Esophagus muscularis mucosa (tissue), 4 donors: ENCODE measurements around the gene EMD. TPM values are rescaled to one million over a fixed set of nuclear protein-coding genes. Genes with fewer than 3 reads are reported as not detected.
A peak's percentile ranks its signal among the peaks of the same experiment; 100 is the strongest.
"Not testable (repeated sequence)": the region's sequence is repeated elsewhere in the genome, so short reads cannot be mapped to it uniquely, and the experiment has no call there.

Source experiments
- DNase-seq: peaks from one replicate; pipeline ENCODE4 v3.0.0-alpha.2; 2017; ENCODE audit errors: extremely low spot score
- H3K27ac ChIP-seq, 4 donors: fragments of 200-600 bp; sonication (generic); replicated peaks in 1 of 4; 1 replicate in 3 of 4; 2 replicates in 1 of 4; pipeline ENCODE4 v1.5.1; 2016 to 2019; ENCODE audit warnings: mild to moderate bottlenecking in 1 of 4
- H3K27me3 ChIP-seq, 4 donors: fragments of 200-600 bp; sonication (generic); one replicate each; pipeline versions ENCODE4 v1.5.1 to v1.6.0; 2016 to 2019
- H3K36me3 ChIP-seq, 4 donors: fragments of 200-600 bp; sonication (generic); one replicate each; pipeline ENCODE4 v1.5.1; 2016 to 2019
- H3K4me1 ChIP-seq, 4 donors: fragments of 200-600 bp; sonication (generic); one replicate each; pipeline ENCODE4 v1.5.1; 2016 to 2019
- H3K4me3 ChIP-seq, 4 donors: fragments of 200-600 bp; sonication (generic); 1 replicate in 2 of 4; 2 replicates in 2 of 4; pipeline ENCODE4 v1.5.1; 2016 to 2019; ENCODE audit warnings: mild to moderate bottlenecking in 4 of 4, moderate library complexity in 1 of 4
- H3K9me3 ChIP-seq, 4 donors: fragments of 200-600 bp; sonication (generic); 1 replicate in 3 of 4; 2 replicates in 1 of 4; pipeline ENCODE4 v1.5.1; 2016 to 2019
- EP300 ChIP-seq: sonication (generic); formaldehyde crosslinking; IDR thresholded peaks from one replicate; pipeline ENCODE4 v1.6.1; 2017; ENCODE audit warnings: antibody characterized with exemption
- POLR2A ChIP-seq: fragments of 450-650 bp; IDR thresholded peaks from one replicate; pipeline ENCODE4 v1.6.1; 2017; ENCODE audit warnings: antibody characterized with exemption, moderate library complexity, mild to moderate bottlenecking, low read depth
- POLR2AphosphoS5 ChIP-seq, 2 donors: sonication (generic); formaldehyde crosslinking; IDR thresholded peaks; one replicate each; pipeline ENCODE4 v1.6.1; 2017; ENCODE audit warnings: antibody characterized with exemption in 2 of 2
- WGBS: methylation state at CpG from one replicate; pipeline ENCODE4 v1.1.5; 2018; 5-methylcytosine and 5-hydroxymethylcytosine counted together
- intact Hi-C: fragments of 100-400 bp; cut with DNase I; formaldehyde crosslinking; loops from one replicate; pipeline ENCODE4 v1.15.1; 2023
- total RNA-seq, 4 donors: library from RNA; depleted of rRNA; stranded (reverse); fragments of >200 nt; gene quantifications; one replicate each; pipeline versions ENCODE4 v1.1.0 to v1.2.1, GENCODE V29; 2016
- TF ChIP-seq, protein P1 (sequence below), 3 experiments: fragments of 200-600 bp in 2 of 3; fragments of 450-650 bp in 1 of 3; sonication (generic) in 2 of 3; IDR thresholded peaks; one replicate each; pipeline ENCODE4 v1.5.1; 2017 to 2019; ENCODE audit warnings: antibody characterized with exemption in 3 of 3, mild to moderate bottlenecking in 2 of 3, moderate library complexity in 1 of 3

Gene EMD
- total RNA-seq, 4 donors from 2014 or later: 37.0 to 64.7 (median 57.7) TPM

DNA sequence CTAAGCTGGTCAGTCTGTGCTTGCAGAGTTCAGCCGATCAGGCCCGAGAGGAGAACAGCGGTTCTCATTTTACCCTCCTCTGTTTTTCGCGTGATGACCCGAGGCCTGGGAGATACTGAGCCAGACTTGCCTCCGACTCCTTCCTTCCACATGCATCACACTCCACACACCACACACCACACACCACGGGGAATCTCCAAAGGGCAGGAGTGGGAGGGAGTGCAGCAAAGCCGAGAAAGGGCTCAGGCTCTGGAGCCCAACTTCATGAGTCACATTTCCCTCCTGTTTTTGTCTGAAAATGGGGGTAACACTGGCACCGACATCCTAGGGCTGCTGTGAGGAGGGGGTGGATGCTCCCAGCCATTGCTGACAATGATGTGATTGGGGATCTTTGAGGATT is 44.6 kb upstream of the EMD start:
- no peak for DNase-seq
- WGBS: 72% methylated on average over 10 of the region's 10 CpGs
- intact Hi-C loops: no loop called here

DNA sequence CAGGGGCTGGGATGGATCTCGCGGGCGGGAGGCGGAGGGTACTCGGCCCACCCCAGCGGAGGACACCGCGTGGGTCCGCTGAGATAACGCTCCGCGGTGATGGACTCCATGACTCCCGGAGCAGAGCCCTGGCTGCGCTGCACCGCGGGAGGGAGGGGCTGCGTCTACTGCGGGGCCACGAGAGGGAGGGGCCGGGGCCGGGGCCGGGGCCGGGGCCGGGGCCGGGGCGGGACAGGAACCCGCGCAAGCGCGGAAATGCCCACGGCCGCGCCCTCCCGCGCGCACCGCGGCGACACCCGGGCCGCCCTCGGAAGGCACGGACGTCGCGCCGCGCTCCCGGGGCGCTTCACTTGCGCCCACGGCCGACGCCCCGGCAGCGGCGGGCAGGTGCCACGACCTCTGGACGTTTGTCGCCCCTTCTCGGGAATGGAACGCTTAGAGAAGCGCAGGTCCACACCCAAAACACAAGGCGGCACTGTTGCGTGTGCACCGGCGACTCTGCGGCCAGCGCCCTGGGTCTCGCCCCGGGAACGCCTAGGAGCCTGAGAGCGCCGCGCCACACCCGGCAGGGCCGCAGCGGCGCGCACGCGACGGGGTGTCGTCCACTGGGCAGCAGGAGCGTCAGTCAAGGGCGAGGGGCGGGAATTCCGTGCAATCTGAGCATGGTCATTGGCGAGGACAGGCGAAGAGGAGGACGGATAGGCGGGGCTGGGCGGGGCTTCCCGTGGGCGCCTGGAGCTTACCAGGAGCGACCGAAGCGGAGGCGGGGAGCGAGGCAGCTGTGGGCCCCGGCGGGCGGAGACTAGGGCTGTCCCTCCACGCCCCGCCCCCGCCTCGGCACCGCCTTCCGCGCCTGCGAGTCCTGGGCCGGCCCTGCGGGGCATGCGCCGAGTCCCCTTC is 37.4 kb upstream of the EMD start:
- DNase-seq, H3K9me3 ChIP-seq, H3K27me3 ChIP-seq, intact Hi-C loops, H3K4me1 ChIP-seq, H3K36me3 ChIP-seq: not testable (repeated sequence)
- Histone ChIP-seq H3K27ac (peak overlapping the region in 1 of 4 donors; percentile 64), H3K4me3 (peak overlapping the region in 1 of 4 donors; percentile 26)
- whole genome bisulfite sequencing: no CpG with 5 or more reads among the region's 115 CpGs

More for the DNA sequence above, 44.6 kb upstream of the EMD start:
- Histone ChIP-seq H3K4me1 (no peaks in the 10 kb centered on the region), H3K36me3 (no peaks in the 10 kb centered on the region), H3K27ac (no peak overlapping the region), H3K4me3 (no peak overlapping the region), H3K27me3 (no peaks in the 10 kb centered on the region), H3K9me3 (no peaks in the 10 kb centered on the region)
- TF ChIP-seq EP300: no peak
- TF ChIP-seq POLR2AphosphoS5 (IDR thresholded peaks at IDR 0.05): no peak
- TF ChIP-seq POLR2A: no peak
- TF ChIP-seq, protein P1, sequence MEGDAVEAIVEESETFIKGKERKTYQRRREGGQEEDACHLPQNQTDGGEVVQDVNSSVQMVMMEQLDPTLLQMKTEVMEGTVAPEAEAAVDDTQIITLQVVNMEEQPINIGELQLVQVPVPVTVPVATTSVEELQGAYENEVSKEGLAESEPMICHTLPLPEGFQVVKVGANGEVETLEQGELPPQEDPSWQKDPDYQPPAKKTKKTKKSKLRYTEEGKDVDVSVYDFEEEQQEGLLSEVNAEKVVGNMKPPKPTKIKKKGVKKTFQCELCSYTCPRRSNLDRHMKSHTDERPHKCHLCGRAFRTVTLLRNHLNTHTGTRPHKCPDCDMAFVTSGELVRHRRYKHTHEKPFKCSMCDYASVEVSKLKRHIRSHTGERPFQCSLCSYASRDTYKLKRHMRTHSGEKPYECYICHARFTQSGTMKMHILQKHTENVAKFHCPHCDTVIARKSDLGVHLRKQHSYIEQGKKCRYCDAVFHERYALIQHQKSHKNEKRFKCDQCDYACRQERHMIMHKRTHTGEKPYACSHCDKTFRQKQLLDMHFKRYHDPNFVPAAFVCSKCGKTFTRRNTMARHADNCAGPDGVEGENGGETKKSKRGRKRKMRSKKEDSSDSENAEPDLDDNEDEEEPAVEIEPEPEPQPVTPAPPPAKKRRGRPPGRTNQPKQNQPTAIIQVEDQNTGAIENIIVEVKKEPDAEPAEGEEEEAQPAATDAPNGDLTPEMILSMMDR (IDR thresholded peaks at IDR 0.05): no peak

DNA sequence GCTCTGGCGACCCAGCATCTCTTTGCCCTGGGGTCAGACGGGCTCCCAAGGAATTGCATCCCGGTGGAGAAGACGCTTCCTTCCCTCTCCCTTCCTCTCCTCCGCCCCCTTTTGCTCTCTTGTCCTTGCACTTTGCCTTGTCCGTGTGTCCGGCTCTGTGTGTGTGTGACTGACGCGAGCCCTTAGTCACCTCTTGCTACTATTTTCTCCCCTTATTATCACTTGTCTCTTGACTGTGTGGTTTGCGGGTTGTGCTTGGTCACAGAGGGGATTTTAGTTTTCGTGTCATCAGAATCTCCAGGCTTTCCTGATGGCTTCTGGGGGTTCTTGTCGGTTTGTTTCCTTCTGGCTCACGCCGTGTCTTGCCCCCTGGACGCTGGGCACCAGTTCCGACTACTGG is 36.0 kb upstream of the EMD start:
- H3K4me3 ChIP-seq, H3K27me3 ChIP-seq, H3K27ac ChIP-seq, H3K9me3 ChIP-seq, H3K4me1 ChIP-seq, H3K36me3 ChIP-seq, DNase-seq, intact Hi-C loops: not testable (repeated sequence)
- WGBS: no CpG with 5 or more reads among the region's 16 CpGs

DNA sequence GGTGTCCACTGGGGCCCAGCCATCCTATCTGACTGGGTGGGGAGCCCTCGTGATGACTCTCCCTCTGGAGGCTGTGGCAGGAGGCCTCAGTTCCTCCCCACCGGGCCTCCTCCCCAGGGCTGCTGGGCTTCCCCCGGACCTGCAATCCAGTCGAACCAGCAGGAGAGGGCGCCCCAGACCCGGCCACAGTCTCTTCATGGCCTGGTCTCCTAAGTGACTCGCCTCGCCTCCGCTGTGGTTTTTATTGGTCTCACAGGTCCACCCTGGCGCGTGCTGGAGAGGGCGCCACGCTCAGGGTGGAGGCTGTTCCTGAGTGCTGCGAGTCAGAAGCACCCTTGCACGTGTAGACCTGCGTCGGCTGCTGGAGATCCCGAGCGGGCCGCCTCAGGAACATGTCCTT is 35.5 kb upstream of the EMD start:
- H3K36me3 ChIP-seq, intact Hi-C loops, H3K27me3 ChIP-seq, H3K9me3 ChIP-seq, H3K4me3 ChIP-seq, H3K4me1 ChIP-seq, H3K27ac ChIP-seq, DNase-seq: not testable (repeated sequence)
- WGBS: no CpG with 5 or more reads among the region's 20 CpGs

DNA sequence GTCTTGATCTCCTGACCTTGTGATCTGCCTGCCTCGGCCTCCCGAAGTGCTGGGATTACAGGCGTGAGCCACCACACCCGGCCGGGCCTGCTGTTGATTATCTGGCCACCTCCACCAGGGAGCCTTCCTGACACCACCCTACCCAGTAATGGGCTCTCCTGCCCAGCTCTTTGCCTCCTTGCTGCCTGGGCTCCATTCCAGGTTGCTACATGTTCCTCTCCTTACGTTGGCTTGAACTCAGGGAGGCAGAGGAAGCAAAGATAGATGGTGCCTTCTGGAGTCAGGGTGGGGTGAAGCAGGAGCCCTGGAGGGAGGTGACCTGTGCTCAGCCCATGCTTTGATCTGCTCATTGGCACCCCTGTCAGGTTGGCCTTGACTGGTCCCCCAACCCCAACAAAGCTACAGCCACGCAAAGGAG is 31.0 kb upstream of the EMD start:
- DNase-seq: no peak
- TF ChIP-seq POLR2A (no peak), POLR2AphosphoS5 (IDR thresholded peaks at IDR 0.05) (peak; percentile 2 to 60), EP300 (no peak)
- WGBS: 46% methylated on average over 7 of the region's 7 CpGs

DNA sequence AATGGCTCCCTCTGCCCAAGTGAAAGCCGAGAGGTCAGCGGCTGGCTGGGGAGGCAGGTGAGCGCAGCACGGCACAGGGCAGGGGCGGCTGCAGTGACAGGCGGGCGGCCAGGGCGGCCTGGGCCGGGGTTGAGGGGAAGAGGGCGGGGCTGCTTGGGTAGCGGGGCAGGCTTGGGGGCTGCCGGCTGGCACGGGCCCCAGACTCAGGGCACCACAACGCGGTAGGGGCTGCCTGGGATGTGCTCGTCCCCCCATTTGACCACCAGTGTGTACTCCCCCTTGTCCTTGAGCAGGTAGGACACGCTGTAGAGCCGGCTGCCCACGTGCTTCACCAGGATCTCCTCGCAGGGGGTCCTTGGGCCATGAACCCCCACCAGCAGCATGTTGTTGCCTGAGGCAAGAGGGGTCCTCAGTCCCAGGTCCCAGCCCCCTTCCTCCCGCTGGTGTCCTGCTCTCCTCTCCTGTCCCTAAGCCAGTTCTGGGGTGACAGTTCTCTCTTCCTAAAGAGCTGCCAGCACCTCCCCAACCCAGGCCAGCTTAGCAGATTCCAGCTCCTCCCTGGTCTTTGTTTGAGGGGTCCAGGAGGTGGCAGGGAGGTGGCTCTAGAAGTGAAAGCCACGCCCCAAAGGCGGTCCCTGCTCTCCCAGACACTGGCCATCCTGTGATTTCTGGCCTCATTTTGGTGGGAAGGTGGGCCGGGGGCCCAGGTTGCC is 30.3 kb upstream of the EMD start:
- peaks cover 0 to 23% (median 4%) of the 10 kb centered on the region in 4 donors for H3K4me1 ChIP-seq
- DNase-seq: no peak
- H3K4me3 ChIP-seq: no peak overlapping the region
- no peaks in the 10 kb centered on the region for H3K27me3 ChIP-seq
- no peaks in the 10 kb centered on the region for H3K9me3 ChIP-seq
- TF ChIP-seq, protein P1 (IDR thresholded peaks at IDR 0.05): no peak
- TF ChIP-seq POLR2AphosphoS5 (IDR thresholded peaks at IDR 0.05): peak; percentile 26 to 57
- no peak for TF ChIP-seq EP300
- TF ChIP-seq POLR2A: no peak
- intact Hi-C loops: no loop called here
- peaks cover 44 to 57% (median 55%) of the 10 kb centered on the region in 4 donors for H3K36me3 ChIP-seq
- H3K27ac ChIP-seq: peak overlapping the region; percentile 48 to 97 (median 96)
- WGBS: 89% methylated on average over 10 of the region's 24 CpGs

More for the DNA sequence above, 31.0 kb upstream of the EMD start:
- peaks cover 38 to 50% (median 48%) of the 10 kb centered on the region in 4 donors for H3K36me3 ChIP-seq
- H3K9me3 ChIP-seq: no peaks in the 10 kb centered on the region
- peaks cover 0 to 20% (median 4%) of the 10 kb centered on the region in 4 donors for H3K4me1 ChIP-seq
- H3K27me3 ChIP-seq: no peaks in the 10 kb centered on the region
- peak overlapping the region; percentile 48 to 97 (median 96) for H3K27ac ChIP-seq
- intact Hi-C loops: no loop called here
- H3K4me3 ChIP-seq: no peak overlapping the region
